Central memory CD4-positive, alpha-beta T cell (primary cell): Measurements from ENCODE around the gene HAPSTR1.

ENCODE experiments used
- DNase-seq: peaks from one replicate; pipeline ENCODE4 v3.0.0; 2022

Gene HAPSTR1

DNA sequence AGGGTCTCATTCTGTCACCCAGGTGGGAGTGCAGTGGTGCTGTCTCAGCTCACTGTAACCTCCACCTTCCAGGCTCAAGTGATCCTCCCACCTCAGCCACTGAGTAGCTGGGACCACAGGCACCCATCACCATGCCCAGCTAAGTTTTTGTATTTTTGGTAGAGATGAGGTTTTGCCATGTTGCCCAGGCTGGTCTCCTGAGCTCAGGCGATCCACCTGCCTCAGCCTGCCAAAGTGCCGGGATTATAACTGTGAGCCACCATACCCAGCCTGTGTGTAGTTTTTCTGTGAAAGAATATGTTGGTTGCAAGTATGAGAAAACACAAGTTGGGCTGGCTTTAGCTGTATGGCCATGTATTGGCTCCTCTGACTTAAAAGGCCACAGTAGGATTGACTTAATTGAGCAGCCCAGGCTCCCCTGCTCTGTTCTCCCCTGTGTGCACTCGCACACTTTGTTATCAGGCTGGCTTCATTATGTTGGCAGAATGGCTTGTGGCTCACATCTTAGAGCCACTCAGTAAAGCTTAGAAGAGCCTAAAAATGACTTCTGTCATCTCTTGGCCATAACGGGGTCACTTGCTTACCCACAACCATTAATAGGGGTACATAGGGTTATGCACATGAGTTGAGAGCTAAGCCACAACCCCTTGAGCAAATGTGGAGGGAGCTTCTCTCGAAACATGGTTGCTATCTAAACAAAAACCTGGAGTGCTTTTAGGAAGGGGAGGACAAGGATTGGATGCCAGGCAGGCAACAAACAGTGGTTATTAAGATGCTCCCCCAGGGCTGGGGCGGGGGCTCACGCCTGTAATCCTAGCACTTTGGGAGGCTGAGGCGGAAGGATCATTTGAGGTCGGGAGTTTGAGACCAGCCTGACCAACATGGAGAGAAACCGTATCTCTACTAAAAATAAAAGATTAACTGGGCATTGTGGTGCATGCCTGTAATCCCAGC is 6.1 kb downstream of the HAPSTR1 start:
- DNase-seq = no peak

DNA sequence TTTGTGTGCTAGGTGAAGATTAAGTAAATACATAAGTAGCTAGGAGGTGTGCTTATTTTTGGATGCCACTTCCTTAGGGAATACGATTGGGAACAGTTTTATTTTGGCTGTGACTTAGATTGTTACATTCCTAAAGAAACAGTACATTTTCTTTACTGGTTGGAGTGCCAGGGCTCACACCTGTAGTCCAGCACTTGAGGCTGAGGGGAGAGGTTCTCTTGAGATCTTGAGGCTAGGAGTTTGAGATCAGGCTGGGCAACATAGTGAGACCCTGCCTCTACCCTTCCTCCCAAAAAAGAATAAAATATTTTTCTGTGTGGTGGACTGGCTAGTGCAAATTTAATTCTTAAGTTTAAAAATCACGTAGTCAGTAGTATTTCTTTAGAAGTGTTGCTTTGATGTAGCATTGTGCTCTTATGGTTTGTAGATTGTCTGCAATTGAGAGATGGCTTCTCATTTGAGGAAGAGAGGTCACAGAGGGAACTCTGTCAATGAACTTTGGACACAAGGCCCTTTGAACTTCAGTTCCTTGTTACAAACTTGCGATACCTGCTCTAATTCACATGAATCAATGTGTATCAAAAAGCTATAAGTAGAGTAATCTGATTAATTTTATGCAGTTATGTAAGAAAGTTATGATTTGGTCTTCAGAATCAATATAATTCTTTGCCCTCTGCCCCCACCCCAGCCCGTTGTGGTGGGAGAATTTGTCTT is 7.1 kb downstream of the HAPSTR1 start:
- no peak for DNase-seq

DNA sequence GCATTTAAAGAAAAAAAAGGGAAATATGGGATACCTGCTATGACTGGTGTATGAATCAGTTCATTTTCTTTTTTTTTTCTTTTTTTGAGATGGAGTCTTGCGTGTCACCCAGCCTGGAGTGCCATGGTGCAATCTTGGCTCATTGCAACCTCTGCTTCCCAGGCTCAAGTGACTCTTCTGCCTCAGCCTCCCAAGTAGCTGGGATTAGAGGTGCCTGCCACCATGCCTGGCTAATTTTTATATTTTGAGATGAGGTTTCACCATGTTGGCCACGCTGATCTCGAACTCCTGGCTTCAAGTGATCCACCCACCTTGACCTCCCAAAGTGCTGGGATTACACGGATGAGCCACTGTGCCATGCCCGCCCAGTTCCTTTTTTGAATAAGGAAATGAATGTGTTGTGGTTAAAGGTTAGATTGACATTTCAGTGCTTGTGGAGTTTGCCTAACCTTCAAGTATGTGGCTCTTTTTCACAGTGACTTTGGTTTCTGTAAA is 7.7 kb downstream of the HAPSTR1 start:
- no peak for DNase-seq

DNA sequence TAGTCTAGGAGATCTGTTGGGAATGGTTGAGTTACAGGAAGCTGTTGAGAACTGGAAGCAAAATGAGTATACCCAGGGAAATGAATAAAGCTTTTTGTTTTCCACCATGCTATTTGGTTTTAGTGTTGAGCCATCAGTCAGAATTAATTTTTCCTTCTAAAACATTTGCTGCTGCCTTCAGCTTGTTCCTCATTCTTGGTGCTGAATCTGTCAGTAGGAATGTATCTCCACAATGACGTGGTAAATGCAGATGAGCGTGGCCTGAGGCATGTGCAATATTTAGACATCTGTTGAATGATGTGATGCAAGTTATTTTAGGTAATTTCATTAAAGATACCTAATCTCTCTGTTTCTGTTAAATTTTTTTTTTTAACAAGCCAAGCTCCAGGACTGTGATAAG is 10.9 kb downstream of the HAPSTR1 start:
- DNase-seq = no peak

DNA sequence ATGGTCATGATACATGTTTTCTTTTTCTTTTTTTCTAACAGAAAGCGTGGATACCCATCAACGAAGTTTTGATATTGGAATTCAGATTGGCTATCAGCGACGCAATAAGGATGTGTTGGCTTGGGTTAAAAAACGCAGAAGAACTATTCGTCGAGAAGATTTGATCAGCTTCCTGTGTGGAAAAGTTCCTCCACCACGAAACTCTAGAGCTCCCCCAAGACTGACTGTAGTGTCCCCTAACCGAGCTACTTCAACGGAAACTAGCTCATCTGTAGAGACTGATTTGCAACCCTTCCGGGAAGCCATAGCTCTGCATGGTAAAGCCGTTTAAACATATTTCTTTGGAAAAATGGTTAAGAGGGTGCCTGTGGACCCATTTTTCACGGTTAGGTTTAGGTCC is 11.5 kb downstream of the HAPSTR1 start:
- peak; percentile 26 for DNase-seq

DNA sequence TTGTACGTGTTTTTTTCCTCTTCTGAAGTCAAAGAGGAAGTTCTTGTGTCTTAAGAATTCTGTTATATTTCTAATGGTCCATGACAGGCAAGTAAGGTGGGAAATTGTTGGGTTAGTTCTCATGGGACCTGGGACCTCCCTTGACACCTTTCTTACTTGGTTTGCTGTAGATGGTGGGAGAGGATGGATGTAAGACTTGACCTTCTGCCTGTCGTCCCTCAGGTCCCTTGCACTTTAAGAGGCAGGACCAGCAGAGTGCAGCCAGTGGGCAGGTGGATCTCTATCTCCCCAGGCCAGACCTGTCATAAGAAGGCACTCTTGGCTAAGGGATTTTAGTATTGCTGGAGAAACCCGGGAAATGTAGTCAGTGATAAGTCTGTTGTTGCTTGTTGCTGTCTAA is 12.1 kb downstream of the HAPSTR1 start:
- no peak for DNase-seq

DNA sequence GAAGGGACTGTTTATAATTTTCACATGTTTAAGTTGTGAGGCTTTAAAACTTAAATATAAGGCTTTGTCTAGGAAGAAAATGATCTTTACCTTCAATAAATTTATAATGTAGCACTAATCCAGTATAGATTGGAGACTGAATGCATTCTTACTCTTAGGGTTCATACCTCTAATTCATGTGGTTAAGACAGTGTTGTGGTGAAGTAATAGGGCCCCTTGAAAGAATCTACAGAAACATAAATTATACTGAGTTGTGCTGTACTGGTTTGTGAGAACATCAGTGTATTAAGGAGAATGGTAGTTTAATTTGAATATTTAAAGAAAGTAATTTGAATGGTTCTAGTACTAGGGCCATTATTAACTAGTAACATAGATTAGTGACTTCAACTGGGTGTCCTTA is 13.7 kb downstream of the HAPSTR1 start:
- DNase-seq = no peak

DNA sequence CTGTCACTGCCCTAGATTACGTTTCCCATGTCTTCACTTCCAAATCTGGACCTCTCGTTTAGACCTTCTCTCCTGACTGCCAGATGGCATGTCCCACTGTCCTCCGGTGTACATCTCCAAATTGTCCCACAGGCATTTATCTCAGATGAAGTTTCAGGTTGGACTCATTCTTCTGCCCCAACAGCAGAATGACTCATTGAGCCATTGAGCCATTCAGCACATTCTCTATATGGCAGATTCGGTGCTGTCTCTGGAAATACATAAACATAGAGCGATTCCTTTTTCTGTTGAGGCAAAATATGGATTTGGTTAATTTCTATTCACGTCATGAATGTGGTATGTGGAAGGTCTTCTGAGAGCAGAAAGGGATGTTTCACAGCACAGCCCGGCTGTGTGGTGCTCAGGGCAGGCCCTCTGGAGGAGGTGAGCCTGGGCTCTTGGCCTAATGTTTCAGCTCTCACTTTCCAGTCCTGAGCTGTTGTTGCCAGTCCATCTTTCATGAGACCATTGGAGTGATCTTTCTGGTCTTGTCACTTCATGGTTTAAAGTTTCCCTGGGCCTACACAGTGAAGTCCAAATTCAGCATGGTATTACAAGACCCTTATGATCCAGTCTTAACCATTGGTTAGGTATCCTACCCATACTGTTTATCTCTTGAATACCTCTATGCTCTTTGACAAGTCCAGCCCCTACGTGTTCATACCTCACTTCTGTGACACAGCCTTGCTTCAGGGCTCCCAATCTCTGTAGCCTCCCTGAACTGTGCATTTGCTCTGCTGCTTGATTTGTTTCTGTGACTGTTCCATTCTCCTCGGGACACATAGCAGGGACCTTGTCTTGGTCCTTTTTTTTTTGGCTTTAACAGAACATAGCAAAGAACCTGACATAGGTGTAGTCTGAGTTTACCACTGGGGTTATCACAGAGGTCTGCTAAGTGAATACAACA is 15.9 kb downstream of the HAPSTR1 start:
- DNase-seq = no peak

DNA sequence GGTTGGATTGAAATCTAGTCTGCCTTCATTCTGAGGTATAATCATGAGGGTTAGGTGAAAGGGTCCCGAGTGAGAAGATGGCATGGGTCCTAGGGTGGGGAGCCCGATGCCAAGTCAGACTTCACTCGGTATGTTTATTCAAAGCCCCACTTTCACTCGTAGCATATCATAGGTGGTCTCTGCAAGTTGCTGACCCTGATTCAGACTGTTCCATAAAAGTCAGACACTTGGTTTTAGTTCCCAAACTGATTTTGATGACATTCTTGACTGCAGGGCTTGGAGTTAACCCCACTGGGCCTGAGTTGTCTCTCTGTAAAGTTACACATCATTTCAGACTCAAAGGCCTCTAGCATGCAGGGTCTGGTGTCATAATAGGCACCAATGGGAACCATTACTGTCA is 17.8 kb downstream of the HAPSTR1 start:
- DNase-seq = no peak

DNA sequence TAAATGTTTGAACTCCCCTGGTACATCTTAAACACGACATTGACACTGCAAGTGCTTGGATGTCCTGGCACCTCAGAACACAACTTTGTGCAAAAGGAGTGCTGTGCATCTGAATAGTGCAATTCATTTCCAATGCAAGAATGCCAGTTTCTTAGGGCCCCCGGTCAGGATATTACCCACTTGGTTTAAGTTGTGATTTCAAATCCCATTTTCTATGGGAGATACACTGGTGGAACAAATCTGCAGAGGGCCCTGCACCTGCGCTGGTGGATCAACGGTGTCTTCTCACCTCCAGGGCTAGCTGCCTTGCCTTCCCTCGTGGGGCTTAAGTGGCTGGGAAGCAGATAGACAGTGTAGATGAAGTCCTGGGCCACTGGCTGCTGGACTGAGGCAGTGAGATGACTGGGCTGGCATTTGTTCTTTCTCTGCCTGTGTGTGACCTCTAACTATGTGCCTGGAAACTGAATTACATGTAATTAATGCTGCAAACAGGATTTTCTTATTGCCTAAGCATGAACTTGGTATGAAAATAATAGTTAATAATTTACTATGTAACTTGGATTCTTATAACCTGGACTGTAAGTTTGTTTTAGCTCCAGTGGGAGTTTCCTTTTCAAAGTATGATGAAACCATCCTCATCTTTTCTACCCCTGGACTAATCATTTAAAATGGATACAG is 20.9 kb downstream of the HAPSTR1 start:
- no peak for DNase-seq

DNA sequence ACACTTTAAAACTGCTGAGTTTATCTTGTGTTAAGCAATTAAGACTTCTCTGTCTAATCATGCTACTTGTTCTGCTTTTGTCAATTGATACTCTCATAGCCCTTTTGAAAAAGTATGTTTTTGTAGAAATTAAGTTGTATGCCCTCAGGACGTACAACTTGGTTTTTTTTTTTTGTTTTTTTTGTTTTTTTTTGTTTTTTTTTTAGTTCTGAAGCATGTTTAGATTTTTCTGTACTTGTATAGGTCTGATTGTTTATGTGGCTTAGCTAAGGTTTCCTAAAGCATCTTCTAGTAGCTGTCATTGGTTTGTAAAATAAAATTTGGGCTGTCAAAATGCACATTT is 21.4 kb downstream of the HAPSTR1 start:
- DNase-seq = no peak

DNA sequence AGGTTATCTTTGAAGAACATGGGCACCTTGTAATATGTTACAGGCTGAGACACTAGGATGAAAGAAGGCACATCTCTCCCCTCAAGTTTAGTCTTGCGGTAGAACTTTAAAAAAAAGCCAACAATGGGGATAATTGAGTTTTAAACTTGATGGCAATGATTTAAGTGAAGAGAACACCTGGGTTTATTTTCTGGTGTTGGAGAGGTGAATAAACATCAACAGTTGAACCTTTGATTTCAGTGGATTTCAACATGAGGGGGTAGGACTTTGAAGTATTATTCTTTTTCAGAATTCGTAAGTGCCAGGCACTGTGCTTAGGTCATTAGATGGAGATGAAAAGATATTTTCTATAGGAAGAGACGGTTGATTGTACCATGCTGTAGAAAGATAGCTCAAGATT is 22.3 kb downstream of the HAPSTR1 start:
- DNase-seq = no peak

DNA sequence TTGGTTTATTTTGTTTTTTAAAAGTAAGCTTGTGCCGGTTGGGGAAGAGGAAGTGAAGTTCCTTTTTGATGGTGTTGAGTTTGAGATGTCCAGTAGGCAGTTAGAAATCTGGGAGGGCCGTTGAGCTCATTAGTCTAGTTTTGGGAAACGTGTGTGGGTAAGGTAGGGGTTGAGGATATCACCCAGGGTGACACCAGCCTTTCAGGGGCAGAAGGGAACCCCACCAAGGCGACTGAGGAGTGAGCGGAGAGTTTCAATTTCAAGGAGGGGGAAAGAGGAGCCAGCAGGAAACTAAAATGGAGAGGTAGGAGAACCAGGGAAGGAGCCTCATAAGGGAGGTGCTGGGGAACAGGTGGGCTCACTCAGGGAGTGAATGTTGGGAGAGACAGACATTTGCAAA is 22.7 kb downstream of the HAPSTR1 start:
- no peak for DNase-seq

DNA sequence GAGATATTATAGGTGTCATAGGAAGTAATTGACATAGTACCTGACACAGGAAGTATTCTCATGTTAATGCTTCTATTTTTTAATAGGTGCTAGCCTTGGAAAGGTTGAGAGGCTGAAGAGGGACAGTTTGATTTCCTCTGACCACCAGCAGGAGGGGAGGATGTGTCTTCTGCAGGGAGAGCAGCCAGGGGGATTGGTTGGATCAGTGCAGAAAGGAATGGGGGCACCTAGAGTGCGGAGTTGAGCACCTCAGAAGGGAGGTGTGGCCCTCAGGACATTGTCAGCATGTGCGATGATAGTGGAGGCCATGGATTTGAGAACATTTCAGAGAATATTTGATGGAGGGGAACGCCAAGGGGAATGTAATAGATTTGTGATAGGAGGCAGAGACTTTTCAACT is 23.4 kb downstream of the HAPSTR1 start:
- DNase-seq = no peak

DNA sequence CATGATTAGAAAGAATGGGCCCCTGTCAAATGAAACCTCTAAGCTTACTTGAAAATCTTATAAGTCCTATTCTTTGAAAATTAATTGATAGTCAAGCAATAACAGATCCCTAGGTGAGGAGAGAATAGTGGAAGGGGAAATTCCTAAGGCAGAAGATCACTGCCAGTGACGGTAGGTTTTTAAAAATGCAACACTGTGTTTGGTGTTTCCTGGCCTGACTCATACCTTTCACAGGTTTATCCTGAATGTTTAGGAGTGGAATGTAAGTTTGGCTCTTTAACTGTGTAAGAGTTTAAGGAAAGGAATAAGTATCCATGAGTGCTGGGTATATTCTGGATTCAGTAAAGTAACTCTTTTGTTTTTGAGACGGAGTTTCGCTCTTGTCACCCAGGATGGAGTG is 23.8 kb downstream of the HAPSTR1 start:
- no peak for DNase-seq

DNA sequence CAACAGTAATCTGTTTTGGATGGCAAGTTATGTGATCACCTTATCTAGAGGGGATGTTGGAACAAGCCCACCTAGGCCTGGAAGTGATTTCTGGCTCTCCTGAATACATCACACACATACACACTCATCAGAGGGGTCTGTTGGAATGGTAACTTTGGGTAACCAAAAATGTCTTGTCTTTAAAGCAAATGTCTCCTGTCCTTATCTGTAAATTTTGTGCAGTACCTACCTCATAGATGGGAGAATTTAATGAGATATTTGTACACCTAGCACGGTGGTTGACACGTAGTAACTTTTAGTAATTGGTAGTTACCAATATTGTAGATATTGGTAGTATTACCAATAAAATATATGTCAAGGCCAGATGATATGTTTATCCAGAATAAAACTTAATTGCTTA is 24.7 kb downstream of the HAPSTR1 start:
- DNase-seq = no peak

DNA sequence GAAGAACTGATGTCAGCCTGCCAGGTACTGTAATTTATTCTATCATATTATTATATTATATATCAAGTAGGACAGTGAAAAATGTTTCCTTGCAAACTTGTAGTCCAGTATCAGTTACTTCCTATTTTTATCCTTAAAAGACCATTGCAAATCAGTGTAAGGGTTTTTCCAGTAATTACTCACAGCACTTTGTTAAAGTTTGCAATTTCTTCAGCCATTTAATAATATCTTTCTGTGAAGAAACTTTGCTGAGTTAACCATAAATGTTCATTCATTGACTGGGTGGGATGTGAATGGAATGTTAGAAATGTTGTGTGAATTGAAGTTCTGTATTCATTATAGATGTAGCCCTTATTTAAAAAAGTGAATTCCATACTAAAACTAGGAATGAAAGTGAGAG is 26.7 kb downstream of the HAPSTR1 start:
- no peak for DNase-seq

DNA sequence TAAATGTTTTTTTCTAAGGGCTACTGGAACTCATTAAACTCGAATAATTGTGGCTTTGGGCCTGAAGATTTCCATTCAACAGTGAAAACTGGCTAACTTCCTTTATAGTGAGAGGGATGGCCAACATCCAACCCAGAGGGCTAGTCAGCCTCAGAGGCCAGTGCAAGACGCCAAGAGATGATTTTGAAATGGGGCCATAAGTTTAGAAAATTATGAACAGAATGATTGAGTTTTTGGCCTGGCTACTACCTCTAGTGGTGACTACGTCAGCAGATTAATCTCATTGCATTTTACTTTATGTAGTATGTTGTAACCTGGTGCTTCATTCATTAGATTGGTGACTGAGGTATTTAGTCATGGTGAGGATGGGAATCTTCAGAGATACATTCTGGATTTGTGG is 28.4 kb downstream of the HAPSTR1 start:
- DNase-seq = no peak

DNA sequence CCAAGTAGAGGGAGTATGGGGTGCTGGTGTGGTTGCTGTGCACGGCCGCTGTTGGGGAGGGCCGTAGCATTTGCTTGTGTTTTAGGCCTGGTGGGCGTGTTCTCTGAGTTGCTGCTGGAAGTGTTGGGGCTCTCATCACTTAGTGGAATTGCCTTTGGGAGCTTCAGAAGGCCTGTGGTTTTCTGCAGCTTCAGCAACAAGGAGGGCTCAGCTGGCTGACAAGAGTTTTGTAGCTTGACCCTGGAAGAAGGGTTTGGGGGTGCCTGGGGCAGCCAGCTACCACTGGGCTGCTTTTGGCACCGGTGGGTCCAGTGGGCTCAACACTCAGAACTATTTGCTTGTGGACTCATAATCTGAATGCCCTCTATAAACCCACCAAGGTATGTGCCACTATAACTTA is 30.9 kb downstream of the HAPSTR1 start:
- DNase-seq = no peak

DNA sequence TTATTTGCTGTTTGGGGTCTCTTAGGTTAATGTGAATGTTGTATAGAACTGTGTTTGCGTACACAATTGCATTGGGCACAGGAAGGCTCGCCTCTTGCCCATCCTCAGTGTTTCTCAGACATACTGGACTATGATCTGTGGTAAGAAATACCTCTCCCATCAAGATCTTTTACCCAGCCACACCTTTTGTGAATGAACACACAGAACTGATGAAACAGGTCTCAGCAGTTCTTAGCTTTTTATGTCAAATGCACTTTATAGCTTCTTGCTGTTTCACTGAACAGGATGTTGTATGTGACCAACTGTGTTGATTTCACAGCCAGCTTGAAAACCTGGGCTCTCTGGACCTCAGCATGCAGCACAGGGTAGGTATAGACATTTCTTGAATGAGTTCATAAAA is 31.5 kb downstream of the HAPSTR1 start:
- DNase-seq = no peak

DNA sequence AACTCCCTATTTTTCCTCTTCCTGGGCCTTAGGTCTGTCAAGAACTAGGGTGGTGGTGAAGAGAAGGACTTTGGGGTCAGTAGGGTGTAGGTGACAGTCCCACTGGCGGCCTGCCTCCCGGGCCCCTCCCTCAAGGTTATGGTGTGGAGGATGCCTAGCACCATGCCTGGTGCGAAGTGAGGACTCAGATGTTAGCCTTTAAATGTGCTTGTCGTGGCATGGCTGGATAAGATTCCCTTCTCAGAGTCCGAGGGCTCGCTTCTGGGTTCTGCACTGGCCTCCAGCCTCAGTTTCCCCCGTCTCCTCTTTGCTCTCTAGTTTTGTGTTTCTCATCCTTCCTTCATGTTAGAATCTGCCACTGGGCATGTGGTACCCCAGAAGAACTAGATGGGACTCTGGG is 32.0 kb downstream of the HAPSTR1 start:
- DNase-seq = no peak

DNA sequence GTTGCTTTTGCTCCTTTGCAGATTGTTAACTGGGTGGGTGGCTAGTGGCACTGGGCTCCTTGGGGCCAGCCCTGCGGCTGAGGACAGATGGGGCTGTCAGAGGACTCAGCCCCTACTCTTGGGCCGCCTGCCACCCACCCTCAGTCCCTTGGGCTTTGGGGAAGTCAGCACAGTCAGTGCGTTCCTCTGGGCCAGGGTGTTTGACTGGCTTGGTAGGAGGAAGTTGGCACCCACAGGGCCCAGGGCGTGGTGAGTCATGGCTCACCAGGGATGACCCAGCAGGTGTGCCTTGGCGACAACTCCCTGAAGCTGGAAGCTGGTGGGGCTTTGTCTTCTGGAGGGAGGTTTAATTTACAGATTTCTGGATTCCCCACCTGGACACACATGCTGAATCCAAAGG is 32.4 kb downstream of the HAPSTR1 start:
- DNase-seq = no peak

DNA sequence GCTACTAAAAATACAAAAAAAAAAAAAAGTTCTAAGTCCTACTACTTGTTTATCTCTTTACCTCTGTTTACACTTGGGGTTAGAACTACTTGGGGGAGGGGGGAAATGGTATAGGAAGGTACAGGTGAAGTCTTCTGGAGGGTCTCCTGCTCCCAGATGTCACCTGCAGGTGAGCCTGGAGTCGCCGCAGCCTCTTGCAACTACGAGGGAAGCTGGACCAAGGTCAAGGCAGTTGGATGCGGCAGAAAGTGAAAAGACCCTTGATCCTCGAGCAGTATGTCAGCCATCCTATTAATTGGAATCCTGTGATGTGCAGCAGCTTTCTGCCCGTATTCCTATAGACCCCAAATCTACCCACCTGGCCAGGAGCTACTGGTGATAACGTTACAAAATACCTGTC is 33.0 kb downstream of the HAPSTR1 start:
- DNase-seq = no peak
